CMK (cell line): Measurements from ENCODE around the gene PRORP.
"Not testable (repeated sequence)": the region's sequence is repeated elsewhere in the genome, so short reads cannot be mapped to it uniquely, and the experiment has no call there.

Experiments used
- DNase-seq: peaks from one replicate; pipeline ENCODE4 v3.0.0-alpha.2; 2010; ENCODE audit warnings: low read depth

The PRORP gene

GRCh38 chr14:35121887-35122695 is at the start of gene PRORP, which contains the start of gene PPP2R3C:
PRORP (plus strand) TSS chr14:35122552; CDS start chr14:35123246, 694 bp downstream.
PPP2R3C (minus strand) TSS chr14:35121990; CDS start chr14:35121959, 31 bp downstream.
- peak; percentile 68 for DNase-seq

- no peak for DNase-seq
These were observed 48.9 kb upstream of the PRORP start for GRCh38 chr14:35073486-35073885.

GRCh38 chr14:35078082-35078481 is 44.3 kb upstream of the PRORP start:
- no peak for DNase-seq

DNA sequence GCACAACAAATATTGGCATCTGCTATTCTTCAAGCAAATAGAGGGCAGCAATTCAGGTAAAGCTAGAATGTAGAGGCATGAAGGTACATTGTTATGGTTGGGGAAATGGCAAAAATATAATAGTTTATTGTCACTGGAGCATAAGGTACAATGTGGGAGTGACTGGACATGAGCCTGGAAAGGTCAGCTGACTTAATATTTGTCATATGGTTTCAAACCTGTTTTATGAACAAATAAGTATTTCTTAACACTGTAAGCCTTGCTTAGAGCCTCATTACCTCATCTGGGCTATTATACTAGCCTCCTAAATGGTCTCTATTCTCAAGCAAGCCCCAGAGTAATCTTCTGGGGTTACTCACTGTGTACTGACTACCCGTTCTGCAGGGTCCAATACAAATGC is 42.6 kb upstream of the PRORP start:
- DNase-seq = no peak

DNA sequence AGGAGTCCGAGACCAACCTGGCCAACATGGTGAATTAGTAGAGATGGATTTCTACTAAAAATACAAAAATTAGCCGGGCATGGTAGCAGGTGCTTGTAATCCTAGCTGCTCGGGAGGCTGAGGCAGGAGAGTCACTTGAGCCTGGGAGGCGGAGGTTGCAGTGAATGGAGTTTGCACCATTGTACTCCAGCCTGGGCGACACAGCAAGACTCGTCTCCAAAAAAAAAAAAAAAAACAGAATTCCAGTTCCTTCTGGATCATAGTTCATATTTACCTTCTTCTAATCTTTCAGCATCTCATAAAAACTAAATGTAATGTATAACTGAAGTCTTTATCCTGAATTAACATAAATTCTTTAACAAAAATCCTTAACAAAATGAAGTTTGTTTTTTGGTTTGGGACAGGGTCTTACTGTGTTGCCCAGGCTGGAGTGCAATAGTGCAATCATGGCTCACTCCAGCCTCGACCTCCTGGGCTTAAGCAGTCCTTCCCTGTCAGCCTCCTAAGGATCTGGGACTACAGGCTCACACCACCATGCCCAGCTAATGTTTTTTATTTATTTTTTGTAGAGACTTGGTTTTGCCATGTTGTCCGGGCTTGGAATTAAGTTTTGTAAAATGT is 38.7 kb upstream of the PRORP start:
- DNase-seq = no peak

- no peak for DNase-seq
These were observed 36.9 kb upstream of the PRORP start for GRCh38 chr14:35085441-35085840.

DNA sequence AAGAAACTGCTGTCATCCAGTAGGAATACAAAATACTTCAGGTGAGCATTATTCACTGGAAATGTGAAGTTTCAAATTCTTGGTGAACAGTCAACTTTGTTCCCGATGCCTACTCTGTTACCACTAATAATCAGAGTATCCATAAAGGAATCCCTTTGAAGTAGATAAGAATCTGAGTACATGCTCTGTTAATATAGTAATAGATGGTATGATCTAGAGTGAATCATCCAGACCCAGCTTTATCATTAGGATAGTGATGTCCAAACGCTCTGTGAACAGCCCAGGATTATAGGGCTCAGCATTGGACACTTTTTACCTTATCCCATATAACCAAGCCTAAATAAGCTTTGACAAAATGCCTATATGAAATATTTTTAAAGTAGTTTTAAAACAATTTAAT is 33.8 kb upstream of the PRORP start:
- DNase-seq = no peak

GRCh38 chr14:35094645-35095044 is 27.7 kb upstream of the PRORP start:
- not testable (repeated sequence) for DNase-seq

- DNase-seq = no peak
These were observed 14.5 kb upstream of the PRORP start for GRCh38 chr14:35107866-35108265.

DNA sequence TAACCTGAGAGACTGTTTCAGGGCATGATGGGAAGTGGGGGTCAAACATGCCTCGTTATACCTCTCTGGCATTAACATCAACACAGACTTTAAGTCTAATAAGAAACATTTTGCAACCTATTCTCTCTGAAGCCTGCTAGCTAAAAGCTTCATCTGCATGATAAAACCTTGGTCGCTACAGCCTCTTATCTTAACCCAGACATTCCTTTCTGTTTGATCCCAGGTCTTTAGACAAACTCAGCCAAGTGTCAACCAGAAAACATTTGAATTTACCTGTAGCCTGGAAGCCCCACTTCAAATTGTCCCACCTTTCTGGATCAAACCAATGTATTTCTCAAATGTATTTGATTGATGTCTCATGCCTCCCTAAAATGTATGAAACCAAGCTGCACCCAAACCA is 9.7 kb upstream of the PRORP start:
- no peak for DNase-seq

DNA sequence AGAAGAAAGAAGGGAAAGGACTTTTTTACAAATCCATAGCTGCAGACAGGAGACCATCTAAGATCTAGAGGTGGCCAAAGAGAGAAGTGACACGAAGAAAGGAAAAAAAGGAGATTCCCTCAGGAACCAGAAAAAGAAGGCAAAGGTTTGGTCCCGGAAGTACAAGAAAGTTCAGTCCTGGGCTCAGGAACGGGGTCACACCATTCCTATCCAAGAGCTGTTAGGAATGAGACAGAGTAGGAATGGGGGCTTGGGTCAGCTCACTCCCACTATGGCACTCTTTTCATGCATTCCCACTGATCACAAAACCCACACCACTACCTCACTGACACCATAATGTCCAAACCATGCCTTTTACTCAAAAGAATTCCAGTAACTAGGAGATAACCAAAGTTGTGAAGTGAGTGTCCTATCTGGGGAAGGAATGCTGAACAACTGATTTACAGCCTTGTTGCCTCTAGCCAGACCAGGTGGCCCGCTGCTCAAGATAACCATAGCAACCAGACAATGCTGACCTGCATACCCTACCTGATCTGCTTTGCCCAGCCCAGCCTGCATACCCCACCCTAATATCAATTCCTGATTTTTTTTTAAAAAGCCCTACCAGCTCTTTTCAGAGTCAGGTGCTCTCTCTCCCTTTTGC is 8.9 kb upstream of the PRORP start:
- DNase-seq = no peak

DNA sequence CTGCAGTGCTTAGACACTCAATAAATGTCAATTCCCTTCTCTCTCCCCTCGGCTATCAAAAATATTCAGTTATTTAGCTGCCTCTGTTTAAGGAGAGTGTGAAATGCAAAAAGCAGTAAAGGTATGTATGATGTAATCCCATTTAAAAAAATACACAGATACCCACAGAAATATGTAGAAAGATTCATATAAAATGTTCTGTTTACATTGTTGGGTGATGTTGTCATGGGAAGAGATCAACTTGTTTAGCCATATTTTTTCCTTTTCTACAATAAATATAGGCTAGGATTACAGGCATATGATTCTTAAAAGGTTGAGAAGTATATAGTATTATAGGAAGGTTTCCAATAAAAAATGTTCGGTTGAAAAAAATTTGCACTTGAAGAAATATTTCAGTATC is 8.3 kb upstream of the PRORP start:
- DNase-seq = no peak

GRCh38 chr14:35116242-35116641 is 6.1 kb upstream of the PRORP start:
- no peak for DNase-seq

DNA sequence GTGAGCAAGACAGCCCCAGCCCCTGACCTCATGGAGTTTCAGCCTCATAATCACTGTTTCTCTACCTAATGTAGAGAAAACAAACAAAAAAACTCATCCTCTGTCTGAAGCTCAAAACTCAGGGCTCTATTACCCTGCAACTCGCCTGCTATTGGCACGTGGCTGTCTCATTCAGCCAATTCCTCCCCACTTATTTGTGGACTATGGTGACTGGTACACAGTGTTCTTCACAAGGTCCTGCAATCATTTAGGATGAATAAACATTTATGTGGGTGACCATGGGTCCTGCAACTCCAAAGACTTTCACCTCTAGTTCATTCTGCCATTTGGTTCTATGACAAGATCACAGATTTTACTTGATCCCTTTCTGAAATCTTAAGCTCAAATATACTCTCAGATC is 5.2 kb upstream of the PRORP start:
- DNase-seq = no peak

GRCh38 chr14:35121026-35121886 is 1.1 kb upstream of the PRORP start:
- no peak for DNase-seq

GRCh38 chr14:35122696-35123387 is 490 bp downstream of the PRORP start:
- DNase-seq = no peak

- no peak for DNase-seq
These were observed 994 bp downstream of the PRORP start for GRCh38 chr14:35123388-35123703.

- DNase-seq = no peak
These were observed 1.8 kb downstream of the PRORP start for GRCh38 chr14:35124127-35124526.

GRCh38 chr14:35133542-35134328 is 11.4 kb downstream of the PRORP start:
- DNase-seq = no peak

DNA sequence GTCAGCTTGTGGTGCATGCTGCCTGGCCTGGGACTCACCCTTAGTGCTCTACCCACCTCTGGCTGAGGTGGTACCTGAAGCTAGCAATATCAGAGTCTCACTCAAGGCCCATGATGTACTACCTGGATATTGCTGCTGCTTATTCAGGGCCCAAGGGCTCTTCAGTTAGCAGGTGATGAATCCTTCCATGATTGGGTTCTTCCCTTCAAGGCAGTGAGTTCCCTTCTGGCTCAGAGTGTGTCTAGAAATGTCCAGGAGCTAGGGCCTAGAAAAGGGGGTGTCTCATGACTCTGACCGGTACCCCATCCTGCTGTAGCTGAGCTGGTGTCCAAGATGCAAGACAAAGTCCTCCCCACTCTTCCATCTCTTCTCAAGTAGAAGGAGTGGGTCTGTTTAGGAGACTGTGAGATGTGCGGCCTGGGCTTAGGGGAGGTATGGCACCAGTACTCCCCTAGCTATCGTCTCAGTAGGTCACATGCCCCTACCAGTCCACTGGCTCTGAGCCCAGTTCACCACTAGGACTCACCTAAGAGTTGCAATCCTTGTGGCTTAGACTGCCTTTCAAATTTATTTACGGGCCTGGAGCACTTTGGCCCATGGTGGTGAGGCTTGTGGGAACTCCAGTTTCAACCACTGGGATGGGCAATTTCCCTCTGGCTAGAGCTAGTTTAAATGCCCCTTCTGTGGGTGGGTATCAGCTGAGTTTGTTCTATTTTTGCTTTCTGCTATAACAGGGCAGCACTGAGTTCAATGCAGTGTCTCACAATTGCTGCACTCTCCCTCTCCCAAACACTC is 12.2 kb downstream of the PRORP start:
- no peak for DNase-seq
